WTC11 (cell line): ENCODE results near the gene PRR32.

ENCODE experiments used
- GABPB1 ChIP-seq: sonication (generic); formaldehyde crosslinking; IDR thresholded peaks from 2 replicates; pipeline ENCODE4 v1.8.1; 2023; ENCODE audit warnings: mild to moderate bottlenecking, missing genetic modification reagents
- GTF2I ChIP-seq: fragments of 250-450 bp; sonication (Bioruptor Pico); conservative IDR thresholded peaks from 2 replicates; pipeline ENCODE4 v1.4.0; 2021; ENCODE audit warnings: mild to moderate bottlenecking
- HMGXB4 ChIP-seq: sonication (generic); formaldehyde crosslinking; IDR thresholded peaks from 2 replicates; pipeline ENCODE4 v1.8.1; 2023; ENCODE audit warnings: mild to moderate bottlenecking, moderate library complexity, missing genetic modification reagents
- RELA ChIP-seq: sonication (generic); formaldehyde crosslinking; IDR thresholded peaks from 2 replicates; pipeline ENCODE4 v1.8.1; 2022; ENCODE audit warnings: missing genetic modification reagents, mild to moderate bottlenecking, borderline replicate concordance
- TCF7 ChIP-seq: sonication (generic); formaldehyde crosslinking; IDR thresholded peaks from 2 replicates; pipeline ENCODE4 v1.8.0; 2022; ENCODE audit warnings: mild to moderate bottlenecking, low read depth, missing genetic modification reagents, moderate library complexity
- TP53 ChIP-seq: sonication (generic); formaldehyde crosslinking; IDR thresholded peaks from 2 replicates; pipeline ENCODE4 v1.8.1; 2023; ENCODE audit warnings: mild to moderate bottlenecking, missing genetic modification reagents
- ZNF138 ChIP-seq: sonication (generic); formaldehyde crosslinking; conservative IDR thresholded peaks from 2 replicates; pipeline ENCODE4 v1.8.1; 2022; ENCODE audit warnings: mild to moderate bottlenecking, moderate library complexity, missing genetic modification reagents
- TF ChIP-seq, protein P1 (sequence below): sonication (generic); formaldehyde crosslinking; IDR thresholded peaks from 2 replicates; pipeline ENCODE4 v1.8.1; 2023; ENCODE audit warnings: mild to moderate bottlenecking, missing genetic modification reagents, moderate library complexity
- TF ChIP-seq, protein P2 (sequence below): sonication (generic); formaldehyde crosslinking; IDR thresholded peaks from 2 replicates; pipeline ENCODE4 v1.8.0; 2022; ENCODE audit warnings: mild to moderate bottlenecking, missing genetic modification reagents
- TF ChIP-seq, protein P3 (sequence below): fragments of 200-600 bp; IDR thresholded peaks from 2 replicates; pipeline ENCODE4 v1.8.0; 2022; ENCODE audit warnings: antibody characterized with exemption

- TF ChIP-seq ZNF138 (CRISPR knock-in tag) (no peak), HMGXB4 (CRISPR knock-in tag) (no peak), TP53 (CRISPR knock-in tag) (no peak), GABPB1 (no peak), TCF7 (CRISPR knock-in tag) (no peak), GTF2I (CRISPR knock-in tag) (no peak), RELA (CRISPR knock-in tag) (no peak)
- TF ChIP-seq, protein P1, sequence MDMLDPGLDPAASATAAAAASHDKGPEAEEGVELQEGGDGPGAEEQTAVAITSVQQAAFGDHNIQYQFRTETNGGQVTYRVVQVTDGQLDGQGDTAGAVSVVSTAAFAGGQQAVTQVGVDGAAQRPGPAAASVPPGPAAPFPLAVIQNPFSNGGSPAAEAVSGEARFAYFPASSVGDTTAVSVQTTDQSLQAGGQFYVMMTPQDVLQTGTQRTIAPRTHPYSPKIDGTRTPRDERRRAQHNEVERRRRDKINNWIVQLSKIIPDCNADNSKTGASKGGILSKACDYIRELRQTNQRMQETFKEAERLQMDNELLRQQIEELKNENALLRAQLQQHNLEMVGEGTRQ (CRISPR knock-in tag), result no peak
- TF ChIP-seq, protein P2, sequence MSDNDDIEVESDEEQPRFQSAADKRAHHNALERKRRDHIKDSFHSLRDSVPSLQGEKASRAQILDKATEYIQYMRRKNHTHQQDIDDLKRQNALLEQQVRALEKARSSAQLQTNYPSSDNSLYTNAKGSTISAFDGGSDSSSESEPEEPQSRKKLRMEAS (CRISPR knock-in tag), result no peak
- TF ChIP-seq, protein P3, sequence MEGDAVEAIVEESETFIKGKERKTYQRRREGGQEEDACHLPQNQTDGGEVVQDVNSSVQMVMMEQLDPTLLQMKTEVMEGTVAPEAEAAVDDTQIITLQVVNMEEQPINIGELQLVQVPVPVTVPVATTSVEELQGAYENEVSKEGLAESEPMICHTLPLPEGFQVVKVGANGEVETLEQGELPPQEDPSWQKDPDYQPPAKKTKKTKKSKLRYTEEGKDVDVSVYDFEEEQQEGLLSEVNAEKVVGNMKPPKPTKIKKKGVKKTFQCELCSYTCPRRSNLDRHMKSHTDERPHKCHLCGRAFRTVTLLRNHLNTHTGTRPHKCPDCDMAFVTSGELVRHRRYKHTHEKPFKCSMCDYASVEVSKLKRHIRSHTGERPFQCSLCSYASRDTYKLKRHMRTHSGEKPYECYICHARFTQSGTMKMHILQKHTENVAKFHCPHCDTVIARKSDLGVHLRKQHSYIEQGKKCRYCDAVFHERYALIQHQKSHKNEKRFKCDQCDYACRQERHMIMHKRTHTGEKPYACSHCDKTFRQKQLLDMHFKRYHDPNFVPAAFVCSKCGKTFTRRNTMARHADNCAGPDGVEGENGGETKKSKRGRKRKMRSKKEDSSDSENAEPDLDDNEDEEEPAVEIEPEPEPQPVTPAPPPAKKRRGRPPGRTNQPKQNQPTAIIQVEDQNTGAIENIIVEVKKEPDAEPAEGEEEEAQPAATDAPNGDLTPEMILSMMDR, result no peak
Measured at GRCh38 chrX:126815806-126816205, 3.7 kb upstream of the PRR32 start.
